Activated CD4-positive, alpha-beta T cell treated with anti-CD3 and anti-CD28 coated beads, Interleukin-2, amount 50 U/mL, for 16 hours (primary cell): ENCODE measurements around the gene KCNK1.
A peak's percentile ranks its signal among the peaks of the same experiment; 100 is the strongest.
"Not testable (repeated sequence)": the region's sequence is repeated elsewhere in the genome, so short reads cannot be mapped to it uniquely, and the experiment has no call there.

ENCODE experiments used
- DNase-seq: peaks from one replicate; pipeline ENCODE4 v3.0.0-alpha.2; 2020

Gene KCNK1

DNA sequence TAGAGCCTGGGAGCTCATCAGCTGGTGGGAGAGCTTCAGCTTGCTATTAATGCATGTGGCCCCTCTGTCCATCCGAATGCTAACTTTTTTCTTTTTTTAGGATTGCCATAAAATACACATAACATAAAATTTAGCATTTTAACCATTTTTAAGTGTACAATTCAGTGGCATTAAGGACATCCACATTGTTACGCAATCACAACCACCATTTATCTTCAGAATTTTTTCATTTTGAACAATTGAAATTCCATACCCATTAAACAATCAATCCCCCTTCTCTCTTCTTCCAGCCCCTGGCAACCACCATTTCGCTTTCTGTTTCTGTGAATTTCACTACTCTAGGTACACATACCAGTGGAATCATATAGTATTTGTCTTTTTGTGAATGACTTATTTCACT is 4.9 kb upstream of the KCNK1 start:
- DNase-seq = no peak

DNA sequence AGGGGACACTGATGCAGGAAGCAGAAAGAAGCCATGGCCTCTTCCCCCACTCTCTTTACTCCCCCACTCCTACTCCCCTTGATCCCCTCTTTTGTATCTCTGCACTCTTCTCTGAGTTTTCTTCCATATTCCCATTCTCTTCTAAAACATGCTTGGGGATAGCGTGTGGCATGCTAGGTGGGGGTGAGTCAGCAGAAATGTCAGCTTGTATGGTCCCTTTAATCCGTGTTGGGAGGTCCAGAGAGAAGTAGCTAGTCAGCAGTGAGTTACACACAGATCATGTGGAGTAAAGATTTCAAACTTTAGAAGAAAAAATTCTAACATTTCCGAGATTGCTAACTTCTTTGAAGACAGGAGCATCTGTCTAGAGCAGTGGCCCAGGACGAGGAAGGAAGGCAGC is 4.0 kb upstream of the KCNK1 start:
- no peak for DNase-seq

DNA sequence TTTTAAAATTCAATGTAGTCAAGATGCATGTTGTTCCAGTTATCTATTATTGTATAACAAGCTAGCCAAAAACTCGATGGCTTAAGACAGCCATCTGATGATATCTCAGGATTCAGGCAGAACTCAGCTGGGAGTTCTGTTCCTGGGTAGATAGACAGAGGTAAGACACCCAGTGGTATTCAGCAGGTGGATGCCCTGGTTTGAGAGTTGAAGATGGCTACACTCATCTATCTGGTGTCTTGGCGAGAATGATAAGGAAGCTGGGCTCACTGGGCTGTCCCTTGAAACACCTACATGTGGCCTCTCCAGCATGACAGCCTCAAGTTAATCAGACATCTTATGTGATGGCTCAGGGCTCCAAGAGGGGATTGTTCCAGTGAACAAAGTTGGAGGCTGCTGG is 3.3 kb upstream of the KCNK1 start:
- no peak for DNase-seq

DNA sequence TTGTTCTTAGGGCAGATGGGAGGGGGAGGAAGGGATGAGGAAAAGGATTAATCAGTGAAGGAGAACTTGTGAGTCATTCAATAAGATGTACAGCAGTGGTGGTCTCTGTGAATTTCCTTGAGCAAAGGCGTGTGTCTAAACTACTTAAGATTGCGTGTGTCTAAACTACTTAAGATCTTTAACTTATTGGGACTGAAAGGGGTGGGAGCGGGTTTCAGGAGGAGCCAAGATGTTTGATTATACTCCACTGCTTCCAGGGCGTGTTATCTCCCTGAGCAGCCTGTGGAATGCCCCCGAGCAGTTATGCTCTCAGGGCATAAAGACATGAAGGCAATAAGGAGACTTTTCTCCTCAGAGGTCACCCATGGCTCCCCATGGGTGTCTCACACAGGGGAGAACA is 2.5 kb upstream of the KCNK1 start:
- not testable (repeated sequence) for DNase-seq

DNA sequence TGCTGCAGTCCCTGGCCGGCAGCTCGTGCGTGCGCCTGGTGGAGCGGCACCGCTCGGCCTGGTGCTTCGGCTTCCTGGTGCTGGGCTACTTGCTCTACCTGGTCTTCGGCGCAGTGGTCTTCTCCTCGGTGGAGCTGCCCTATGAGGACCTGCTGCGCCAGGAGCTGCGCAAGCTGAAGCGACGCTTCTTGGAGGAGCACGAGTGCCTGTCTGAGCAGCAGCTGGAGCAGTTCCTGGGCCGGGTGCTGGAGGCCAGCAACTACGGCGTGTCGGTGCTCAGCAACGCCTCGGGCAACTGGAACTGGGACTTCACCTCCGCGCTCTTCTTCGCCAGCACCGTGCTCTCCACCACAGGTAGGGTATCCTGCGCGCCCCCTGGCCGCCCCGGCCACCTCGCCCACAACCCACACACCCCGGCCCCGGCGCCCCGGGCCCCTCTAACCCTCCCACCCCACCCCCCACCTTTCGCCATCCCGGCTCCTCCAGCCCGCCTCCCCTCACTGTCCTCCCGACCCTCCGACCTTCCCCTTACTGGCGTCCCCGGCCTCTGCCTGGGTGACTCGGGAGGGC is 352 bp downstream of the KCNK1 start:
- no peak for DNase-seq

DNA sequence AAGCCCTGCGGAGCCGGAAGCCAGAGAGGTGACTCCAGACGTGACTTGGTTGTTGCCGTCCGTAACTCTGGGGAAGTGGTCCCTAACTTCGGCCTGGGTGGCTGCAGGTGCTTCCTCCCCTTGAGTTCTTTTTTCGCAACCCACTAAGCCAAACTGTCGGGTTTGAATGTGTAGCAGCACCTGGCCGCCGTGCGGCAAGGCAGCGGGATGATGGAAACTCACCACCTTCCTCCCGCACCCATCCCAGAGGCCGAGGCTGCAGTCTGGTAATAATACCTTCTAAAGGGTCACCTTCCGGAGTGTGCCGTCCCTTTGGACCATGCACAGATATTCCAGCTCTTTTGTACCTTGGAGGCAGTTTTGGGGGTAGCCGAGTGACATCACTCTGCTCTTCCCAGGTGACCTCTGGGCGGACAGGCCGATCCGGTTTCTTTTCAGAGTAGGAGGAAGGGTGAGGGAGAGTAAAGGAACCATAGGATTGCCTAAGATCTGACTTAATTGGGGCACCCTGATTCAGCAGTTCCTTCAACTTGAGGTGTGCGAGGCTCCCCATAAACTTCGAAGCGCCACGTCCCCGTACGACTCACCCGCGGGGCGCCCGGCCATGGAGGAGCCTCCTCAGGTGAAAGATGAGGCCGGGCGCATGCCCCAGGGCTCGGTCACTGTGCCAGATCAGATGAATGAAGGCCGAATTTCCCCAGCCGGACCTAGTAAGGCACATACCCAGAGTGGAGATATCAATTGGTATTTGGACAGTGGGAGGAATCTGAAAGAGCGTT is 1.0 kb downstream of the KCNK1 start:
- no peak for DNase-seq

DNA sequence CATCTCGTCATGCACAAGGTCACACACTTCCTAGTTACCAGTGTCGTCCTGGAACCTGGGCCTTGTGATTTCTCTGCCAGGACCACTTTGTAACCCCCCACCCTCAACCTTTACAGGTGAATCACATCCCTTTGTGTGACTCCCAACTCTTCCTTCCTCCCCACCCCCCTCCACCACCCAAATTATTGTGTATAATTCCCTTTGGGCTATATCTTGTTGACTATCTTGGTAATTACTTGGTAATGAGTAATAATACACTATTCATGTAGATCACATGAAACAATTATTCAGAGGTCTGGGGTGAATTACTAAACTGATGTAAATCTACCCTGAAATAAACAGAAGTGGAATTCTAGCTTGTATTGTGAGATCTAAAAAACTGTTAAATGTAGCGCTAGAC is 1.7 kb downstream of the KCNK1 start:
- no peak for DNase-seq

DNA sequence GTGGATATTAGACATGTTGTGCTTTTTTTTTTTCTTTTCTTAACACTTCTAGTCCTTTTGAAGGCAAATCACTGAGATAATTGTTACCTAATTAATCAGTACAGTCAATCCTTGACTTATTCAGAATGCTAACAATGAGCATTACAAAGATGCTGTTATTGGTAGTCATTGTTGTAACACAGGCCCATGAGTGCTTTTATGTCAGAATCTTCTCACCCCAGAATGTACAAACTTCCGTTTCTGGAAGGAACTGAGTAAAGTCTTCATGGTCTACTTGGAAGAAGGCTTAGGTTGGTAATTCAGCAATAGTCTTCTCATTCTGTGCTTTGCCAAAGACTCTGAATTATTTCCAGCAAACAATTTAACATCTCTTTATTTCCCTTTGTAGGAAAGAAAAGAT is 3.1 kb downstream of the KCNK1 start:
- DNase-seq = no peak

DNA sequence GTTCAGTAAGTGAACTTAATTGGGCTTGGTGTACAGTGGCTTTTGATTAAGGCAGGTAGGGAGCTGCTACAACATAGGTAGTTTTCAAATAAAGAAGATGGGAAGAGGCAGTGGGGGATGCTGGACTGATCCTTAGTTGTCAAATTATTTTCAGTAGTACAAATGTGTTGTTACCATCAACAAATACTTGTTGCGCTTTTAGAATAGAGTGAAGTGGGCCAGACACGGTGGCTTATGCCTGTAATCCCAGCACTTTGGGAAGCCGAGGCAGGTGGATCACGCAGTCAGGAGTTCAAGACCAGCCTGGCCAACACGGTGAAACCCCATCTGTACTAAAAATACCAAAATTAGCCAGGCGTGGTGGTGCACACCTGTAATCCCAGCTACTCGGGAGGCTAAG is 5.5 kb downstream of the KCNK1 start:
- DNase-seq = not testable (repeated sequence)

DNA sequence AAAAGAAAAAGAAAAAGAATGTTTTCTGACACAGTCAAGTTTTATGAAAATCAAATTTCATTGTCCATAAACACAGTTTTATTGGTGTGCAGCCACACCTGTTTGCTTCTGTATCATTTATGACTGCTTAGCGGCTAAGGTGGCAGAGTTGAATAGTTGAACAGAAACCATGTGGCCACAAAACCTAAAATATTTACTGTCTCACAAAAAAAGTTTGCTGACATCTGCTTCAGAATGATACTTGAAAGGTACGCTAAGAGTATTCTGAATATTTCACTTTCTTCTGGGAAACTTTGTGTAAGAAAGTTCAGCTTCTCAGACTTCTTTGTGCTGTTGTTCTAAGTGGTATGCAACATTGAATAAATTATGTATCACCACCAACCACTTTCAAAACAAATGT is 6.2 kb downstream of the KCNK1 start:
- DNase-seq = no peak

DNA sequence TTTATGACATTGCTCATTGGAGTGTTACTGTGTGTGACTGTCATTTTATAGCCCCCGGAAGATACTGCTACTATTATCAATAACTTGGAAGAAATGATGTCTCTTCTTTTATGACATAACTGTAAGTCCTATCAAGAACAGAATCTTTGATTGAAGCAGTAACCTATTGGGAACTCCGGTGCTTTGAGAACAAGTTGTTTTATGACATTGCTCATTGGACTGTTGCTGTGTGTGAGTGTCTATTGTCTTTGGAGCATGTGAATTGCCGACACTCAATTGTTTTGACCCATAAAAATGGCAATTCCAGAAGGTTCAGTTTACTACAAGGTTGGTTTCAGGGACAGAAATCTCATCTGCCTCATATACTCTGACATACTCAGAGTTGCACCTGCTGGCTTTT is 8.0 kb downstream of the KCNK1 start:
- no peak for DNase-seq

DNA sequence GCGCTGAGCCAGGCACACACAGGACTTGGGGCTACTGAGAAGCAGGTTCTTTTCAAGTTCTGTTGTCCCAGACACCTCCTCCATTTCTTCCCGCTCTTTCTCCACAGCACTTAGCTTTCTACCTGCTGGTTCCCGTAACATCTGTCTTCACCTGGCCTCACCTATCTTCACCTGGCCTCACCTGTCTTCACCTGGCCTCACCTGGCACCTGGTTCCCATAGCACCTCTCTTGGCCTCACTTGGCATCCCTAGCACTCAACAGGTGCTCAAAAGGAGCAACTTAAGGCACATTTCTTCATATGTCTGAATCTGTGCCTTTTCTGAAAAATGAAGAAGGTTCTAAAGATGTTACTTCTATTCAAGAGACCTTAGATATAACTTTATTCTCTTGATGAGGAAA is 10.4 kb downstream of the KCNK1 start:
- DNase-seq = no peak

DNA sequence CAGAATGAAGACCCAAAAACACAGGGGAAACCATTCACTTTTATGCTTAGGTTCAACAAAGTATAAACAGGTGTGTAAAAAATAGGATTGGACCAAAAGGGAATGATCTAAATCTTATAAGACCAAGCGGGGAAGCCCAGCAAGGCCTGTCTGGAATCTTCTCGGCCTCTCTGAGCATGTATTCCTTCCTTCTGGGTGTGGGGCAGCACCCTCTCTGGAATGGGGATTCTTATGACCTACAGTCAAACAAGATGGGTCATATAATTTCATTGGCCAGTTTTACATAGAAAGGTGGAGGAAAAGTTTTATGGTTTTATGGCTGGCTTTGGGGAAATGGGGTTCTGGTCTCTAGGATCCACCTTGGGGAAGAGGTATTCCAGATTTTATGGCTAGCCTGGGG is 11.2 kb downstream of the KCNK1 start:
- no peak for DNase-seq

DNA sequence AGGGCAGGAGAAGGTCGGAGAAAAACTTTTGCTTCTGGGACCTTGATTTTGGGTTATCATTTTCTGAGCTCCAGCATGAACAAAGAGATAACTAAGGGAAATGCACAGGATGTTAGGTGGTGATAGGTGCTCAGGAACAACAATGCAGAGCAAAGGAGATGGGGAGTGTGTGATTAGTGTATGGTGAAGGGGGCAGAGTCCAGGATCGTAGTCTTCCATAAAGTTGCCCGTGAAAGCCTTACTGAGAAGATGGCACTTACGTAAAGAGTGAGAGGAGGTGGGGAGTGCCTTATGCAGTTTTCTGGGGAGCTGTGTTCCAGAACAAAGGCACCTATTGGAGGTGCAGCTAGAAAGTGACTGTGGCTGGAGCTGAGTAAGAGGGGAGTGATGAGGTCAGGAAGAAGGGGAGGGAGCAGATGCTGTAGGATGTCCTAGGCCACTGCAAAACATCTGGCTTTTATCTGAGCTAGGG is 11.6 kb downstream of the KCNK1 start:
- no peak for DNase-seq

DNA sequence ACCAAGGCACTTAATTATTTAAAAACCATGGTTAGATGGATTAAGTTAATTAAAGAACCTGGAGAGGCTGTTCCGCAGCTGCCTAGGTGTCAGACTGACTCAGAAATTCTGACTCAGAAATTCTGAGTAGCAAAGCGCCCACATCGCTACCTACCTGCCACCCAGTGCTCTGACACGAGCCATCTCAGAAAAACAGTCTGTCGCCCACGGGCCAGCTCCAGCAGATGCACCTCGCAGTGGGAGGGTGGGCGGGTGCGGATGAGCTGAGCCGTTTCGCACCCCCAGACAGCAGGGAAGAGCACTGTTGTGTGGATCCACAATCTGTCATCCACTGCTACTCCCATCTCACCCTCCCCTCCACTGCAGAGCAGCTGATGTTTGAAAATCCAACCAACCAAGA is 13.5 kb downstream of the KCNK1 start:
- DNase-seq = peak; percentile 29

DNA sequence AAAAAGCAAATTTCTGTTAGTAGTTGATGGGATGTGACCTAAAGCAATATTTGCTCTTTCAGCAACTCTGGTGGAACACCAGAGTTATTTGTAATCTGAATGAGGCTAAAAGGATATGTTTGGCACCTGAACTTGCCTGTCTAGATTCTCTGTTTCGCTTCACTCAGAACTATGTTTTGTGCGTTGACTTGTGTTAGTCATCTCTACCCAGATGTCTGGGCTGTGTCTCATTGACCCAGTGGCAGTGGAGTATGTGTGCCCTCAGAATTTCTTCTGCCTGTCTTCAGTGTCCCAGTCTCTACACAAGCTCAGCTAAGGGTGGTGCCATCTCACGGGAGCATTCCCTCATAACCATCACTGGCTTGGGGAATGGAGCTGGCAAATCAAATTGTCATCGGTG is 13.9 kb downstream of the KCNK1 start:
- DNase-seq = peak; percentile 44

DNA sequence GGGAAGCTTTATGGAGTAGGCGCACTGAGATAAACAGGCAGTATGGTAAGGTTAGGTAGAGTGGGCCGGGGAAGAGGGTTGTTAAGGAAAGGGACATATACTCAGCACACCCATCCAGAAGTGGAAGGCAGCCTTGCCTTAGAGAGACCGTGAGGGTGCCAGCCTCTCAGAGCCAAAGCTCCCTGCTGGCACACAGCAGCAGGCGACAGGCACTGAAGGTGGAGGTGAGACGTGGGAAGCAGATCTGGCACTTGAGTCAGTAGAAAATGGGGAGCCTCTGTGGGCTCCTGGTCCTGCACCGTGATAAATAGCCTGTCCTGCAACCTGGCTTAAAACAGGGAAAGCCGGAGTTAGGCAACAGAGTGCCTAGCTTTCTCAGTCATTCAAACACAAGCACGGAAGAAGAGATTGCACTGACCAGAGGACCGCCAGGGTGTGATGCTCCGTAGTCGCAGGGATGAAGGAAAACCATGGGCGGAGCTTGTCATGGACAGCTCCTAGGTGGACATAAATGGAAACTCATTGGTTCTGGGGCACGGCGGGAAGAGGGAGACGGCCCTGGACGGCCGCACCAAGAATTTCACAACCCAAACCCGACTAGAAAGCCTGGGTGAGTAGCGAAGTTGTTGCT is 15.5 kb downstream of the KCNK1 start:
- DNase-seq = no peak

DNA sequence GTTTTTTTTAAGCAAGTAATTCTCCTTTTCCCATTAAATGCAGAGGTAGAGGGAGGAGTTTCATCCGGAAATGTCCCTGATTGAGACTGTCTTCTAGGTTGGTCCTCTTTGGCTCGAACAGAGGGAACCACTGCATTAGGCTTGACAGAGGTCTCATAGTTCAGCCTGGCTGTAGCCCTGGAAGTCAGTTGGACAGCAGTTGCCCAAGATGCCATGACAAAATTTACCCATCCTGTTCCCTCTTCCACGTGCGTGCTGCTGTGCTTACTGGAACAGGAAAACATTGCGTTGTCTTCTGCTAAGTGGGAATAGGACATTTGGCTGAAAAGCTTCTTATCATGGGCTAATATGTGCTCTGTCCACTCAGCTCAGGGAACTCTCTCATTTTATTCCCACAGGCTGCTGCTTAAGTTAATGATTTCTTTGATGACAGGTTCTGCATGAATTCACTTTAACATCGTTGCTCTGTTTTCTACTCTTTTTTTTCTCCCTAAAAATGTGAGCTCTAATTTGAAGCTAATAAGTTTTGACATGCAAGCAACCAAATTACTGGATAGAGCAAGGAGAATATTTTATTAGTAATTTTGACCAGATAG is 18.0 kb downstream of the KCNK1 start:
- DNase-seq = no peak

DNA sequence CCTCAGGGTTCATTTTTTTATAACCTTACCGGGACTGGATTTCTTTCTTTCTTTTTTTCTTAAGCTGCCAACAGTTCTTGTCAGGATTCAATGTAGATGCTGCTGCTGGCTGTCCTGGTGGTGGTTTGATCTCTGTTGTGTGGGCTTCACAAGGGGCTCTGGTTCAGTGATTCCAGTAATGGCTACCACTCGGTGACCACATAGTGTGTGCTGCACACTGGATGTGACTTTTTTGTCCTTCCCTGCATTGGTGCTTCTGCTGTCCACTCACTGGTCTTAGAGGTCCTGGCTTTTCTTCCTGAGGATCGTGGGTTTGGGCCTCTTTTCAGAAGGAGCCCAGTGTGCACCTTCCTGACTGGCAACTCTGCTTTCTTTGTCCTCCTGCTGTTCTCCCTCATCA is 18.5 kb downstream of the KCNK1 start:
- DNase-seq = no peak

DNA sequence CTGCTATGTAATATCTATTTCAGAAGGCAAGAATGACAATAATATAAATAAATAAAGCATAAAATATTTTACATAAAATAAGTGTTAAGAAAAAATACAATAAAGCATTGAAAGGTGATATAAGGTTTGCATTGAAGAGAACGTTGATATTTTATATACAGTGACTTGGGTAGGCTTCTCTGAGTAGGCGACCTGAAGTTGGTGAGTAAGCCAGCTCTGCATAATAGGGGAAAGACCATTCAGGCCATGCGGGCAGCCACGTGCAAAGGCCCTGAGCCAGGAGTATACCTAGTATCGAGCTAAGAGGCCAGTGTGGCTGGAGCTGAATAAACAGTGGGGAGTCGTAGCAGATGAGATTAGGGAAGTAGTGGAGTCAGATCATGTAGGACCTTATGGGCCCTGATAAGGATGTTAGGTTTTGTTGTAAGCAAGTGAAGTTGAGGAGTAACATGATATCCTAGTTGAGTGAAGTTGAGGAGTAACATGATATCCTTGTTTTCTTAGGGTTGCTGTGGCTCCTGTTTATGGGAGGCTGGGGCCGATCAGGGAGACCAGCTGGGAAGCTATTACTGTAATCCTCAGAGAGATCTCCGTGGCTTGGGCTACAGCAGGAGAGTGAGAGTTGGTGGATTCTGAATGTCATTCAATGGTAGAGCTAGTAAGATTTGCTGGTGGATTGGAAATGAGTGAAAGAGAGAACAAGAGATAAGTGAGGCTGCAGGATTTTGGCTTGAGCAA is 22.0 kb downstream of the KCNK1 start:
- DNase-seq = no peak

DNA sequence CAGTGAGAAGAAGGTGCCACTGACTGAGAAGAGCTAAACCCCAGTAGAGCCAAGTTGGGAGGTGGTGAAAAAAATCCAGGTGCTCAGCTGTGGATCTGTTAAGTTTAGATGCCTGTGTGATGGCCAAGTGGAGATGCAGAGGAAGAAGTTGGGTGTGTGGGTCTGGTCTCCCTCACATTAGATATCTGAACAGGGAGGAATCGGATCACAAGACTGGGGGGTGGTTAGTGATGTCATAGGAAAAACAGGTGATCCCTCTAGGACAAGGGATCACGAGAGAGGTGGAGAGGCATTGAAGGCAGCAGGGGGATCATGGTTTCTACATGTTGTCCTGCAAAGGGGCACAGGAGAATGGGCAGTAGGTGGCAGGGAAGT is 22.6 kb downstream of the KCNK1 start:
- no peak for DNase-seq

DNA sequence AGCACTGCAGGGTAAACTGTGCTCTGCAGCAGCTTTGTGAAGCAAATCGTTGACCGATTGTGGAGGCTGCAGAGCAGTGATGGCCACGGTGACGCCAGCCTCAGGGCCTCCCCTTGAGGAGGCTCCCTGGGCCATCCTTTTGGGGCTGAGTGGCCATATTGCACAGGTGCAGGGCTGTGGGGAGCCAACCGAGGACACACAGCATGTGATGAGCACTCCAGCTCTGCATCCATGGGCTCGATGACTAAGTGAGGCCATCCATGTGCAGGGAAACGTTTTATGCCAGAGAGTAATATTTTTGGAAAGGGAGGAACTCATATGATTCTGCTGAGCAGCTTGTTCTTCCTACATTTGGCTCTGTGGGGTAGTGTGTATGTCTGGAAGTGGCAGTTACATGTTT is 24.6 kb downstream of the KCNK1 start:
- no peak for DNase-seq

DNA sequence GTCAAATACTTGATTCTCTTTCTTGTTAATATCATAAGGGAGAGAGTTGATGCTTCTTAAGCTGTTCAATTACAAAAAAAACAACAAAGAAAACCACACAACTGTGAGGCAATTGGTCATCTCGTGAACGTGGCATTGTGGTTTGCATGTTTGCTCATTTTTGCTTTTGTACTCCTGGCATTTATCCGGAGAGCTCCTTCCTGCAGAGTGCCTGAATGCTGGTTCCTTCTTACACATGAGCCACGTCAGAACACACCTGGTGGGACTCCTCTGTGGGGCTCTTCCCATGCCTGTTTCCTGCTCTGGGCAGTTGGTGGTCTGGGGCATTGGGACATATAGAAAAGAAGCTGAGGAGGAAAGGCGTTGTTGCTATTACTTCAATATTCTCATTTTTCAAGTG is 25.7 kb downstream of the KCNK1 start:
- DNase-seq = peak; percentile 53
